ENCODE measurements around the gene ADAMTSL3. TPM values are rescaled to one million over a fixed set of nuclear protein-coding genes. Genes with fewer than 3 reads are reported as not detected.

Gene ADAMTSL3
- total RNA-seq, 1 donor from 2014 or later = 13.2 TPM

DNA sequence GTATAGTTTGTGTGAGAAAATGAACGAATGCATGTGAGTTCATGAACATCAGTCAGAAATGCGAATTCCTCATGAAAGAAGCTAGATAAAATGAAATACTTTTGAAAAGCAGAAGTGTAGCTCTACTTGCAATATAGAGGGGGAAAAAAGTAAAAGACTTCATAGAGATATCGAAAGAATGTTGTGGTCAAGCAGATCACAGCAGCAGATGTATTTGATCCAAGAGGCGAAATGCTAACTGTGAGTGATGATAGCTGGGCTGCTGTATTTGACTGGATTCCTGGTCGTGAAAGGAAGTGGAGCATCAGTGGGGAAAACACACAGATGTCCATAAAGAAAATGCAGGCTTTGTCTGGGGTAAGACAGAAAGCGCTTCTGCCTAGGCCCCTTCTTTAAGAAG is 112.4 kb downstream of the ADAMTSL3 start:
- H3K9me3 Mint-ChIP-seq = no peaks in the 10 kb centered on the region
- TF ChIP-seq, protein P1, sequence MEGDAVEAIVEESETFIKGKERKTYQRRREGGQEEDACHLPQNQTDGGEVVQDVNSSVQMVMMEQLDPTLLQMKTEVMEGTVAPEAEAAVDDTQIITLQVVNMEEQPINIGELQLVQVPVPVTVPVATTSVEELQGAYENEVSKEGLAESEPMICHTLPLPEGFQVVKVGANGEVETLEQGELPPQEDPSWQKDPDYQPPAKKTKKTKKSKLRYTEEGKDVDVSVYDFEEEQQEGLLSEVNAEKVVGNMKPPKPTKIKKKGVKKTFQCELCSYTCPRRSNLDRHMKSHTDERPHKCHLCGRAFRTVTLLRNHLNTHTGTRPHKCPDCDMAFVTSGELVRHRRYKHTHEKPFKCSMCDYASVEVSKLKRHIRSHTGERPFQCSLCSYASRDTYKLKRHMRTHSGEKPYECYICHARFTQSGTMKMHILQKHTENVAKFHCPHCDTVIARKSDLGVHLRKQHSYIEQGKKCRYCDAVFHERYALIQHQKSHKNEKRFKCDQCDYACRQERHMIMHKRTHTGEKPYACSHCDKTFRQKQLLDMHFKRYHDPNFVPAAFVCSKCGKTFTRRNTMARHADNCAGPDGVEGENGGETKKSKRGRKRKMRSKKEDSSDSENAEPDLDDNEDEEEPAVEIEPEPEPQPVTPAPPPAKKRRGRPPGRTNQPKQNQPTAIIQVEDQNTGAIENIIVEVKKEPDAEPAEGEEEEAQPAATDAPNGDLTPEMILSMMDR (IDR thresholded peaks at IDR 0.05; ENCODE audit: unreplicated experiment) = no peak
- H3K4me3 Mint-ChIP-seq = no peak overlapping the region
- H3K4me1 Mint-ChIP-seq = peaks cover 67% of the 10 kb centered on the region
- peak overlapping the region; percentile 74 for H3K27ac Mint-ChIP-seq
- DNase-seq (ENCODE audit: low spot score in 2 of 2, unreplicated experiment in 2 of 2) = no peak
- no peaks in the 10 kb centered on the region for H3K36me3 Mint-ChIP-seq
- H3K27me3 Mint-ChIP-seq (ENCODE audit: low read depth) = no peaks in the 10 kb centered on the region

DNA sequence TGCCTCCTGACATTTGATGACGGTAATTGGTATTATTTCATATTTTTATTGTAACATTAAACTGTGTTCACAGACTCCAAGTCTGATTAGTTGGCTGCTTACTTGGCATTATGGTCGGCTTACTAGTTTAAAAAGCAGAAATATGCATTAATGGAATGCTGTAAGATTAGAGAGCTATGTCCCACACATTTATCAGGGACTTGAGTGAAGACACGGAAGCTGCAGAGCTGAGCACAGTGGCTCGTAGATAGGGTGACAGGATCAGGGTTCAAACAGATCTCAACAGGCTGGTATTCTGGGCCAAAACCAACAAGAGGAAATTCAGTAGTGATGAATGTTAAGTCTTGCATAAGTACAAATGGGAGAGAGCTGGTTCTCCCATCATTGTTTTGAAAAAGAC is 113.8 kb downstream of the ADAMTSL3 start:
- DNase-seq (ENCODE audit: low spot score in 2 of 2, unreplicated experiment in 2 of 2) = no peak
- Mint-ChIP-seq H3K27ac (peak overlapping the region; percentile 74), H3K27me3 (ENCODE audit: low read depth) (no peaks in the 10 kb centered on the region), H3K36me3 (no peaks in the 10 kb centered on the region), H3K9me3 (no peaks in the 10 kb centered on the region), H3K4me3 (no peak overlapping the region), H3K4me1 (peaks cover 63% of the 10 kb centered on the region)
- TF ChIP-seq, protein P1 (IDR thresholded peaks at IDR 0.05; ENCODE audit: unreplicated experiment) = no peak

DNA sequence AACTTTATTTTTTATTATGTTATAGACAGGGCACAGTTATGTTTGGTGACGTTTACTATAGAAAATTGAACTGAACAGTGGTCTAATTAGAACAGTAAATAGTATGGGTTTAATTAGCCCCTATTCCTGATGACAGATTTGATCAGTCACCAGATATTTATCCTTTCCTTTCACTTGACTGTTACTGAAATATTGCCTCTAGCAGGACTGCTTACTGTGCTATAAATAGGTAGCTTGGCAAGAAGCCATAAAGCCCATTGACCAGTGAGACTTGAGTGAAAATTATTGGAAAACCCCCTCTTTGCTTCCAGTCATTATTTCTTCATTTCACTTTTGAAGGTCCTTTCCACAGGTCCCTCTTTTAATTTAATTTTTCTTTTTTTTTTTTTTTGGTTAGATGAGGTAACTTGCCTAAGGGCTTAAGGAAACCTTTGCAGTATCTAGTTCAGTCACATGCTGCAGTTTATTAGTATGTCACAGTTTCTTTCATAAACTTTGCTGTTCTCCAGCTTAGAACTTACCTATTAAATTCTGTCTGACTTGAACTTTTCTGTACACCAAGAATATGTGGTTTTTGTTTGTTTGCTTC is 115.6 kb downstream of the ADAMTSL3 start:
- Mint-ChIP-seq H3K27ac (peak overlapping the region; percentile 59), H3K36me3 (peaks cover 2% of the 10 kb centered on the region), H3K9me3 (no peaks in the 10 kb centered on the region), H3K4me1 (peaks cover 55% of the 10 kb centered on the region), H3K27me3 (ENCODE audit: low read depth) (peaks cover 2% of the 10 kb centered on the region), H3K4me3 (no peak overlapping the region)
- TF ChIP-seq, protein P1 (IDR thresholded peaks at IDR 0.05; ENCODE audit: unreplicated experiment) = no peak
- no peak for DNase-seq (ENCODE audit: low spot score in 2 of 2, unreplicated experiment in 2 of 2)

DNA sequence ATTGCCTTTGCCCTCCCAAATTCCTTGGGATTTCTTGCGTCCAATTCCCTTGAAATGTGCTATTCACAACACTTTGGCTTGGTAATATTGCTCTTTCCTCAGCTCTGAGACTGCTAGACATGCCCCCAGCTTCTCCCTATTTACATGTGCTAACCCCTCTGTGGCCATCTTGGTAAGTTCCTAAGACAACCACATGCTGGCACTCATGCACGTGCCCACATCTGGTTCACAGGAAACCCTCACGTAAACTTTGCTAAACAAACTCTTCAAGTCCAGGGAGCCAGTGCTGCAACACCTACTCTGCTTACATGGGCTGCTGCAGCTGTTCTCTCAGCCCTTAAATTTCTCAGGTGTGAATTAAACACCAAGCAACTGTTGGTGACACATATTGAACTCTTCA is 121.8 kb downstream of the ADAMTSL3 start:
- Mint-ChIP-seq H3K9me3 (peaks cover 23% of the 10 kb centered on the region), H3K36me3 (peaks cover 2% of the 10 kb centered on the region), H3K27me3 (ENCODE audit: low read depth) (peaks cover 22% of the 10 kb centered on the region), H3K4me3 (no peak overlapping the region), H3K27ac (no peak overlapping the region), H3K4me1 (no peaks in the 10 kb centered on the region)
- no peak for DNase-seq (ENCODE audit: low spot score in 2 of 2, unreplicated experiment in 2 of 2)
- TF ChIP-seq, protein P1 (IDR thresholded peaks at IDR 0.05; ENCODE audit: unreplicated experiment) = no peak

DNA sequence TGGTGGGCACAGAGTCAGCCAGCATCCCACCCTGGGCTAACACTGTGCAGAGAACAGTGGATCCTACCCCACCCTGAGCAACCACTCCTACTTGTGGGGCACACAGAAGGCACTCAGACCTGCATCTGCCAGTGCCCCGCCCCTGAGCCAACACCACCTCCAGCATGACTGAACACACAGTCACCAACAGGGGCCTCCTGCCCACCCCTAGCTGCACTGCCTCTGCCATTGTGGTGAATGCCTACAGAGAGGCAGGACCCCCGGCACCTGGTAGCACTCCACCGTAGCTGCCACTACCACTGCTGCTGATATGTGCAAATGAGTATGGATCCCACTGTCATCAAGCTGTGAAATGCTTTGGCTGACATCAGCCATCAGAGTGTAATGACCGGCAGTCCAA is 123.1 kb downstream of the ADAMTSL3 start:
- Mint-ChIP-seq H3K36me3 (peaks cover 2% of the 10 kb centered on the region), H3K4me3 (no peak overlapping the region), H3K4me1 (no peaks in the 10 kb centered on the region), H3K27me3 (ENCODE audit: low read depth) (peaks cover 22% of the 10 kb centered on the region), H3K9me3 (peaks cover 30% of the 10 kb centered on the region), H3K27ac (no peak overlapping the region)
- no peak for DNase-seq (ENCODE audit: low spot score in 2 of 2, unreplicated experiment in 2 of 2)
- TF ChIP-seq, protein P1 (IDR thresholded peaks at IDR 0.05; ENCODE audit: unreplicated experiment) = no peak

DNA sequence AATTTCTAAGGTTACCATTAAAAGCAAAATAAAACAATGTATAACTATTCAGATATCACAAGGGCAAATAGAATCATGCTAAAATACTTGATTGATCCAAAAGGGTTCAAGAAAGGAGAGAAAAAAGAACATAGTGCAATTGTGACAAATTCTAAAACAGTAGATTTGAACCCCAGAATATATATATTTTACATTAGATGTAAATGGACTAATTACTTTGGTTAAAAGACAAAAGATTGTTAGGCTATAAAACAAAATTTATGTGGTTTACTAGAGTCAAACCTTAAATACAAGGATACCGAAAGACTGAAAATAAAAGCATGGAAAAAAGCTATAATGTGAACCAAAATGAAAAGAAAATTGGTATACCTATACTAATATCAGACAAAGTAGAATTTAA is 129.3 kb downstream of the ADAMTSL3 start:
- DNase-seq (ENCODE audit: low spot score in 2 of 2, unreplicated experiment in 2 of 2) = no peak
- H3K36me3 Mint-ChIP-seq = no peaks in the 10 kb centered on the region
- peaks cover 25% of the 10 kb centered on the region for H3K27me3 Mint-ChIP-seq (ENCODE audit: low read depth)
- TF ChIP-seq, protein P1 (IDR thresholded peaks at IDR 0.05; ENCODE audit: unreplicated experiment) = no peak
- H3K27ac Mint-ChIP-seq = no peak overlapping the region
- H3K4me1 Mint-ChIP-seq = no peaks in the 10 kb centered on the region
- peaks cover 48% of the 10 kb centered on the region for H3K9me3 Mint-ChIP-seq
- H3K4me3 Mint-ChIP-seq = no peak overlapping the region
